Measurements from ENCODE around the gene SLC1A2.

DNA sequence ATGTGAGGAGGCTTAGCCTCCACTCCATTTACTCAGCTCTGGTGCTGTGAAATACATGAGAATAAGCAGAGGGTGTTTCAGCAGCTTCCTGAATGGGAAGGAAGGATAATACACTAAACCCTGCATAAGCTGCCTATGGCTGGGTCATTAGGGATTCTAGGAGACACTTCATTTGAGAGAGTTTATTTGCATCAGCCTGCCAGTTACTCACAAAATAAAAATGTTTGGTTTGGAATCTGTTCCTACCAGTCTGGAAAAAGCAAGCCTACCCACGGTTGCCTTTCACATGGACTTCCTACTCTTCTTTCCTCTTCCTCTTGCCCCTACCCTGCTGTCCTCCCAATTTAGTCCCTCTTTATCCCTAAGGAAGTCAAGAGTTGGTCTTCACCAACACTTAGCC is 20.5 kb downstream of the SLC1A2 start:
- TF ChIP-seq, protein P1, sequence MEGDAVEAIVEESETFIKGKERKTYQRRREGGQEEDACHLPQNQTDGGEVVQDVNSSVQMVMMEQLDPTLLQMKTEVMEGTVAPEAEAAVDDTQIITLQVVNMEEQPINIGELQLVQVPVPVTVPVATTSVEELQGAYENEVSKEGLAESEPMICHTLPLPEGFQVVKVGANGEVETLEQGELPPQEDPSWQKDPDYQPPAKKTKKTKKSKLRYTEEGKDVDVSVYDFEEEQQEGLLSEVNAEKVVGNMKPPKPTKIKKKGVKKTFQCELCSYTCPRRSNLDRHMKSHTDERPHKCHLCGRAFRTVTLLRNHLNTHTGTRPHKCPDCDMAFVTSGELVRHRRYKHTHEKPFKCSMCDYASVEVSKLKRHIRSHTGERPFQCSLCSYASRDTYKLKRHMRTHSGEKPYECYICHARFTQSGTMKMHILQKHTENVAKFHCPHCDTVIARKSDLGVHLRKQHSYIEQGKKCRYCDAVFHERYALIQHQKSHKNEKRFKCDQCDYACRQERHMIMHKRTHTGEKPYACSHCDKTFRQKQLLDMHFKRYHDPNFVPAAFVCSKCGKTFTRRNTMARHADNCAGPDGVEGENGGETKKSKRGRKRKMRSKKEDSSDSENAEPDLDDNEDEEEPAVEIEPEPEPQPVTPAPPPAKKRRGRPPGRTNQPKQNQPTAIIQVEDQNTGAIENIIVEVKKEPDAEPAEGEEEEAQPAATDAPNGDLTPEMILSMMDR (IDR thresholded peaks at IDR 0.05) = no peak
- no peak for TF ChIP-seq EP300 (IDR thresholded peaks at IDR 0.05; ENCODE audit: low read depth)
- no peak for TF ChIP-seq POLR2AphosphoS5 (IDR thresholded peaks at IDR 0.05)
